ENCODE data around the gene TMEM106A.
"Not testable (repeated sequence)": the region's sequence is repeated elsewhere in the genome, so short reads cannot be mapped to it uniquely, and the experiment has no call there.

Gene TMEM106A

GRCh38 chr17:43215341-43215740 lies 3.7 kb downstream of the TMEM106A start:
- DNase-seq (ENCODE audit: low read depth, low spot score), result no peak

GRCh38 chr17:43216369-43216761 lies 4.7 kb downstream of the TMEM106A start:
- no peak for DNase-seq (ENCODE audit: low read depth, low spot score)

- no peak for DNase-seq (ENCODE audit: low read depth, low spot score)
These were observed 5.3 kb downstream of the TMEM106A start for GRCh38 chr17:43216762-43217613.

- no peak for DNase-seq (ENCODE audit: low read depth, low spot score)
These were observed 6.0 kb downstream of the TMEM106A start for GRCh38 chr17:43217614-43218087.

- DNase-seq (ENCODE audit: low read depth, low spot score), result no peak
These were observed 7.3 kb downstream of the TMEM106A start for GRCh38 chr17:43219001-43219400.

- no peak for DNase-seq (ENCODE audit: low read depth, low spot score)
These were observed 8.2 kb downstream of the TMEM106A start for GRCh38 chr17:43219746-43220380.

GRCh38 chr17:43220511-43221125 lies 8.9 kb downstream of the TMEM106A start:
- DNase-seq (ENCODE audit: low read depth, low spot score), result no peak

- DNase-seq (ENCODE audit: low read depth, low spot score), result no peak
These were observed 12.6 kb downstream of the TMEM106A start for GRCh38 chr17:43224146-43224705.

GRCh38 chr17:43226393-43226792 lies 14.7 kb downstream of the TMEM106A start:
- DNase-seq (ENCODE audit: low read depth, low spot score), result no peak

- DNase-seq (ENCODE audit: low read depth, low spot score), result not testable (repeated sequence)
These were observed 16.5 kb downstream of the TMEM106A start, which contains the start of gene CCDC200 for GRCh38 chr17:43228020-43228782. TSS of gene CCDC200 (minus strand) at chr17:43228623. CDS start at chr17:43228554, 69 bp downstream.

GRCh38 chr17:43231205-43232020 lies 19.7 kb downstream of the TMEM106A start:
- not testable (repeated sequence) for DNase-seq (ENCODE audit: low read depth, low spot score)

- not testable (repeated sequence) for DNase-seq (ENCODE audit: low read depth, low spot score)
These were observed 20.5 kb downstream of the TMEM106A start for GRCh38 chr17:43232021-43232699.

GRCh38 chr17:43233263-43233662 lies 21.6 kb downstream of the TMEM106A start:
- not testable (repeated sequence) for DNase-seq (ENCODE audit: low read depth, low spot score)

GRCh38 chr17:43233877-43234276 lies 22.2 kb downstream of the TMEM106A start, which contains the start of gene RNU2-1:
TSS of gene RNU2-1 (minus strand) at chr17:43233977.
- not testable (repeated sequence) for DNase-seq (ENCODE audit: low read depth, low spot score)

GRCh38 chr17:43239597-43239996 lies 27.9 kb downstream of the TMEM106A start:
- DNase-seq (ENCODE audit: low read depth, low spot score), result not testable (repeated sequence)

GRCh38 chr17:43240596-43241352 lies 29.1 kb downstream of the TMEM106A start:
- not testable (repeated sequence) for DNase-seq (ENCODE audit: low read depth, low spot score)

- not testable (repeated sequence) for DNase-seq (ENCODE audit: low read depth, low spot score)
These were observed 34.8 kb downstream of the TMEM106A start for GRCh38 chr17:43246456-43246855.

Measured in brain pericyte (primary cell).